Measurements from ENCODE around the gene LRP1B.

GRCh38 chr2:140680862-140681261 is 1450.0 kb downstream of the LRP1B start:
- TF ChIP-seq CTCF (IDR thresholded peaks at IDR 0.05) (no peak), POLR2A (IDR thresholded peaks at IDR 0.05) (no peak)

Measured in right lobe of liver (tissue), 4 donors.